ENCODE results near the gene NDUFV2. TPM values are rescaled to one million over a fixed set of nuclear protein-coding genes. Genes with fewer than 3 reads are reported as not detected.
A peak's percentile ranks its signal among the peaks of the same experiment; 100 is the strongest.

NDUFV2 gene
- total RNA-seq, 1 experiment from 2014 or later: 272 TPM

GRCh38 chr18:9096007-9096371 is 6.5 kb upstream of the NDUFV2 start:
- Histone ChIP-seq H3K4me2 (ENCODE audit: low read length) (no peak overlapping the region), H3K27me3 (ENCODE audit: low read length) (no peaks in the 10 kb centered on the region), H3K9me3 (ENCODE audit: low read length) (no peaks in the 10 kb centered on the region), H3F3A (ENCODE audit: low read length, unreplicated experiment) (no peaks in the 10 kb centered on the region), H3K36me3 (ENCODE audit: low read depth, low read length) (no peaks in the 10 kb centered on the region), H3K27ac (ENCODE audit: low read length) (peak overlapping the region; percentile 88; the same call in 1 of the 2 replicates), H4K20me1 (ENCODE audit: low read length) (no peaks in the 10 kb centered on the region), H3K79me2 (ENCODE audit: low read length) (no peaks in the 10 kb centered on the region), H2AFZ (ENCODE audit: low read length) (no peak overlapping the region), H3K9me2 (replicated peaks; ENCODE audit: low read length) (no peaks in the 10 kb centered on the region), H3K9ac (ENCODE audit: low read length) (no peak overlapping the region), H3K4me1 (ENCODE audit: insufficient read depth, low read length) (peaks cover 35% of the 10 kb centered on the region), H3K4me3 (ENCODE audit: low read length) (no peak overlapping the region)
- TF ChIP-seq EZH2 (IDR thresholded peaks at IDR 0.05; ENCODE audit: low read length, unreplicated experiment) (no peak), EZH2phosphoT487 (IDR thresholded peaks at IDR 0.05; ENCODE audit: borderline replicate concordance, low read length) (no peak), CTCF (conservative IDR thresholded peaks at IDR 0.05; ENCODE audit: low read depth, low read length) (no peak)
- CTCF ChIA-PET: no interaction called here
- DNase-seq: no peak
- no TSS peak for BruUV-seq (replicated peaks)
- ATAC-seq: no peak
- POLR2A ChIA-PET (ENCODE audit: unreplicated experiment): no interaction called here
- intact Hi-C loops (cut with micrococcal nuclease): no loop called here

GRCh38 chr18:9096685-9097084 is 5.8 kb upstream of the NDUFV2 start:
- Histone ChIP-seq H3K27ac (ENCODE audit: low read length) (no peak overlapping the region), H4K20me1 (ENCODE audit: low read length) (no peaks in the 10 kb centered on the region), H3K79me2 (ENCODE audit: low read length) (no peaks in the 10 kb centered on the region), H3K4me3 (ENCODE audit: low read length) (no peak overlapping the region), H3K4me2 (ENCODE audit: low read length) (no peak overlapping the region), H3K9ac (ENCODE audit: low read length) (no peak overlapping the region), H2AFZ (ENCODE audit: low read length) (0 out of 2 replicates have a peak overlapping the region, but pooled peaks have one; percentile 9), H3K9me3 (ENCODE audit: low read length) (no peaks in the 10 kb centered on the region), H3K9me2 (replicated peaks; ENCODE audit: low read length) (no peaks in the 10 kb centered on the region), H3K4me1 (ENCODE audit: insufficient read depth, low read length) (peaks cover 39% of the 10 kb centered on the region), H3F3A (ENCODE audit: low read length, unreplicated experiment) (no peaks in the 10 kb centered on the region), H3K36me3 (ENCODE audit: low read depth, low read length) (no peaks in the 10 kb centered on the region), H3K27me3 (ENCODE audit: low read length) (no peaks in the 10 kb centered on the region)
- DNase-seq: no peak
- no peak for TF ChIP-seq EZH2phosphoT487 (IDR thresholded peaks at IDR 0.05; ENCODE audit: borderline replicate concordance, low read length)
- POLR2A ChIA-PET (ENCODE audit: unreplicated experiment): no interaction called here
- CTCF ChIA-PET: no interaction called here
- BruUV-seq (replicated peaks): no TSS peak
- ATAC-seq: no peak
- intact Hi-C loops (cut with micrococcal nuclease): no loop called here

GRCh38 chr18:9097349-9097748 is 5.2 kb upstream of the NDUFV2 start:
- Histone ChIP-seq H3F3A (ENCODE audit: low read length, unreplicated experiment) (no peaks in the 10 kb centered on the region), H3K27ac (ENCODE audit: low read length) (no peak overlapping the region), H3K4me2 (ENCODE audit: low read length) (no peak overlapping the region), H3K4me3 (ENCODE audit: low read length) (no peak overlapping the region), H2AFZ (ENCODE audit: low read length) (no peak overlapping the region), H3K79me2 (ENCODE audit: low read length) (no peaks in the 10 kb centered on the region), H3K9me2 (replicated peaks; ENCODE audit: low read length) (no peaks in the 10 kb centered on the region), H3K36me3 (ENCODE audit: low read depth, low read length) (no peaks in the 10 kb centered on the region), H3K27me3 (ENCODE audit: low read length) (no peaks in the 10 kb centered on the region), H3K4me1 (ENCODE audit: insufficient read depth, low read length) (peaks cover 43% of the 10 kb centered on the region), H4K20me1 (ENCODE audit: low read length) (no peaks in the 10 kb centered on the region), H3K9ac (ENCODE audit: low read length) (no peak overlapping the region), H3K9me3 (ENCODE audit: low read length) (no peaks in the 10 kb centered on the region)
- intact Hi-C loops (cut with micrococcal nuclease): no loop called here
- no peak for TF ChIP-seq EZH2 (IDR thresholded peaks at IDR 0.05; ENCODE audit: low read length, unreplicated experiment)
- no peak for TF ChIP-seq CTCF (conservative IDR thresholded peaks at IDR 0.05; ENCODE audit: low read depth, low read length)
- no peak for TF ChIP-seq EZH2phosphoT487 (IDR thresholded peaks at IDR 0.05; ENCODE audit: borderline replicate concordance, low read length)
- no TSS peak for BruUV-seq (replicated peaks)
- ATAC-seq (no peak), DNase-seq (no peak)
- POLR2A ChIA-PET (ENCODE audit: unreplicated experiment): no interaction called here
- CTCF ChIA-PET: no interaction called here
